AG04450 (cell line): Measurements from ENCODE around the gene DMD. TPM values are rescaled to one million over a fixed set of nuclear protein-coding genes. Genes with fewer than 3 reads are reported as not detected.

Source experiments
- CTCF ChIA-PET: fragments of 300-600, 350-600 bp; formaldehyde crosslinking; extraction: SDS; loops from one replicate; lab custom pipeline; 2022; ENCODE audit warnings: antibody characterized with exemption, inconsistent platforms; lab: Charles Lee
- POLR2A ChIA-PET: fragments of 350-600 bp; formaldehyde crosslinking; extraction: SDS; loops from one replicate; lab custom pipeline; 2021; ENCODE audit warnings: antibody characterized with exemption, inconsistent platforms; lab: Yijun Ruan, JAX
- DNase-seq: peaks from one replicate; pipeline ENCODE4 v3.0.0-alpha.2; 2011; ENCODE audit warnings: low read depth, low spot score
- H3K27ac ChIP-seq: one replicate; pipeline ENCODE4 v1.5.1; 2012; ENCODE audit warnings: low read depth, low read length, control low read depth
- H3K27me3 ChIP-seq: one replicate; pipeline ENCODE4 v1.6.0; 2012; ENCODE audit warnings: low read length; ENCODE audit not compliant: control insufficient read depth, insufficient read depth
- H3K4me3 ChIP-seq: 2 replicates; pipeline ENCODE4 v1.5.1; 2011; ENCODE audit warnings: mild to moderate bottlenecking, low read depth, low read length, control low read depth
- H3K9me3 ChIP-seq: 2 replicates; pipeline ENCODE4 v1.5.1; 2012; ENCODE audit warnings: low read length; ENCODE audit not compliant: control insufficient read depth, insufficient read depth
- CTCF ChIP-seq: IDR thresholded peaks from 2 replicates; pipeline ENCODE4 v1.5.1; 2011; ENCODE audit warnings: low read depth, low read length, control low read depth, inconsistent platforms
- polyA plus RNA-seq: library from polyadenylated mRNA; depleted of rRNA; stranded (reverse); fragments of >200 nt; gene quantifications from 2 replicates; pipeline ENCODE4 v1.2.3, GENCODE V29; 2011

Gene DMD
- polyA plus RNA-seq, 1 experiment: 7.6 TPM

GRCh38 chrX:31993637-31994036 is 1217.7 kb downstream of the DMD start:
- CTCF ChIA-PET: no interaction called here
- no peak for DNase-seq

GRCh38 chrX:31988975-31989374 is 1222.4 kb downstream of the DMD start:
- no peak for TF ChIP-seq CTCF
- no peaks in the 10 kb centered on the region for H3K27me3 ChIP-seq
- POLR2A ChIA-PET: no interaction called here
- CTCF ChIA-PET: no interaction called here
- no peak overlapping the region for H3K4me3 ChIP-seq
- H3K27ac ChIP-seq: no peak overlapping the region
- no peaks in the 10 kb centered on the region for H3K9me3 ChIP-seq
- no peak for DNase-seq

More at GRCh38 chrX:31993637-31994036, 1217.7 kb downstream of the DMD start:
- no peak for TF ChIP-seq CTCF
- POLR2A ChIA-PET: no interaction called here
- no peak overlapping the region for H3K27ac ChIP-seq
- no peaks in the 10 kb centered on the region for H3K27me3 ChIP-seq
- no peaks in the 10 kb centered on the region for H3K9me3 ChIP-seq
- H3K4me3 ChIP-seq: no peak overlapping the region

- Histone ChIP-seq H3K4me3 (no peak overlapping the region), H3K27ac (no peak overlapping the region), H3K27me3 (no peaks in the 10 kb centered on the region), H3K9me3 (no peaks in the 10 kb centered on the region)
- CTCF ChIA-PET: no interaction called here
- POLR2A ChIA-PET: no interaction called here
- DNase-seq: no peak
- TF ChIP-seq CTCF: no peak
These were observed 1229.7 kb downstream of the DMD start for GRCh38 chrX:31981546-31982062.

GRCh38 chrX:31969714-31970113 is 1241.6 kb downstream of the DMD start:
- no peak for TF ChIP-seq CTCF

GRCh38 chrX:31962256-31962655 is 1249.1 kb downstream of the DMD start:
- ChIA-PET POLR2A (no interaction called here), CTCF (no interaction called here)
- no peak overlapping the region for H3K4me3 ChIP-seq
- no peak for DNase-seq
- no peaks in the 10 kb centered on the region for H3K27me3 ChIP-seq
- no peak for TF ChIP-seq CTCF
- H3K27ac ChIP-seq: no peak overlapping the region
- H3K9me3 ChIP-seq: no peaks in the 10 kb centered on the region

More at GRCh38 chrX:31969714-31970113, 1241.6 kb downstream of the DMD start:
- Histone ChIP-seq H3K27ac (no peak overlapping the region), H3K9me3 (no peaks in the 10 kb centered on the region), H3K27me3 (no peaks in the 10 kb centered on the region), H3K4me3 (no peak overlapping the region)
- CTCF ChIA-PET: no interaction called here
- no peak for DNase-seq
- POLR2A ChIA-PET: no interaction called here
